Osteocyte (in vitro differentiated cells): ENCODE measurements around the gene PIGT. TPM values are rescaled to one million over a fixed set of nuclear protein-coding genes. Genes with fewer than 3 reads are reported as not detected.

Experiments used
- DNase-seq: peaks from one replicate; pipeline ENCODE4 v3.0.0; 2021; ENCODE audit warnings: mixed read lengths; ENCODE audit not compliant: unreplicated experiment; ENCODE audit errors: extremely low spot score
- H3K27ac Mint-ChIP-seq: one replicate; pipeline ENCODE4 v1.8.0; 2021; ENCODE audit warnings: mild to moderate bottlenecking, mixed read lengths; ENCODE audit not compliant: unreplicated experiment
- H3K27me3 Mint-ChIP-seq: one replicate; pipeline ENCODE4 v1.8.0; 2021; ENCODE audit warnings: mixed read lengths; ENCODE audit not compliant: unreplicated experiment
- H3K36me3 Mint-ChIP-seq: one replicate; pipeline ENCODE4 v1.8.0; 2021; ENCODE audit warnings: mixed read lengths; ENCODE audit not compliant: unreplicated experiment
- H3K4me1 Mint-ChIP-seq: one replicate; pipeline ENCODE4 v1.8.0; 2021; ENCODE audit warnings: mixed read lengths; ENCODE audit not compliant: unreplicated experiment
- H3K4me3 Mint-ChIP-seq: one replicate; pipeline ENCODE4 v1.8.0; 2021; ENCODE audit warnings: mild to moderate bottlenecking, moderate library complexity, mixed read lengths; ENCODE audit not compliant: unreplicated experiment
- H3K9me3 Mint-ChIP-seq: one replicate; pipeline ENCODE4 v1.8.0; 2021; ENCODE audit warnings: mixed read lengths; ENCODE audit not compliant: unreplicated experiment
- total RNA-seq: library from RNA; stranded (reverse); gene quantifications from 2 replicates; pipeline ENCODE4 v1.2.1, GENCODE V29; 2021
- TF ChIP-seq, protein P1 (sequence below): fragments of 200-600 bp; sonication (generic); IDR thresholded peaks from 2 replicates; pipeline ENCODE4 v1.5.0; 2021; ENCODE audit warnings: antibody characterized with exemption, mild to moderate bottlenecking, moderate library complexity

PIGT gene
- total RNA-seq, 1 donor from 2014 or later: 140 TPM

DNA sequence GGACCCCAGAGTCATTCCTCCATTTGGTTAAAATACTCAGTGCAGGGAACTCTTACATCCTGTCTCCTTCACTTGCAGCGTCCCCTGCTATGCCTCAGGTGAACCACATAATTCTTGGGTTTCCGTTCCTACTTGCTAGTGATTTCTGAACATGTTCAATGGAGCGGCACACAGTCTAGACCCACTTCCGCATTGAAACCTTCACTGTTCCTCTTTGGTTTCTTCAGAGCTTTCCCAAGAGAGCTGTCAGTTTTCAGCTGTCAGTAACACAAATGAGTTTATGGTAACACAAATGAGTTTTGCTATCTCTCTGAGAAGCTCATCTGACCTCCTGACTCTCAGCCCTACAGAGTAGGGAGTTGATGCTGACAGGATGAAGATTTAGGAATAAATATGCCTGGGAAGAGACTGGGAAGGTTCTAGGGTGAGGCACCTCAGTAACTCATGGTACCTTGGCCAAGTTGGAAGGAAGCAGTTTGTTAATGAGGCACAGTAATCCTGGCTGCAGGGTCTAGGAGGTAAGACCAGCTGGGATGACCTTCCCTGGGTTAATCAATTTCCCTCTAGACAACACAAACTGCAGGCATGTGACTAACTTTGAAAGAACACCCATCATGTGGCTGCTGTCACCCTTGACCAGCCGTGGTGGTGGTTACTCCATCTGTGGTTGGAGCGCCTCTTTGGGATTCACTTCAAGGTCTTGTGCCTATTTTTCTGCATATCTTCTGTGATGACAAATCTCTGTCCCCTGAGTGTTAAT lies 47.5 kb upstream of the PIGT start:
- DNase-seq: peak; percentile 48
- no peak overlapping the region for H3K4me3 Mint-ChIP-seq
- H3K9me3 Mint-ChIP-seq: no peaks in the 10 kb centered on the region
- peaks cover 18% of the 10 kb centered on the region for H3K4me1 Mint-ChIP-seq
- no peaks in the 10 kb centered on the region for H3K27me3 Mint-ChIP-seq
- peaks cover 20% of the 10 kb centered on the region for H3K36me3 Mint-ChIP-seq
- H3K27ac Mint-ChIP-seq: peak overlapping the region; percentile 23
- TF ChIP-seq, protein P1, sequence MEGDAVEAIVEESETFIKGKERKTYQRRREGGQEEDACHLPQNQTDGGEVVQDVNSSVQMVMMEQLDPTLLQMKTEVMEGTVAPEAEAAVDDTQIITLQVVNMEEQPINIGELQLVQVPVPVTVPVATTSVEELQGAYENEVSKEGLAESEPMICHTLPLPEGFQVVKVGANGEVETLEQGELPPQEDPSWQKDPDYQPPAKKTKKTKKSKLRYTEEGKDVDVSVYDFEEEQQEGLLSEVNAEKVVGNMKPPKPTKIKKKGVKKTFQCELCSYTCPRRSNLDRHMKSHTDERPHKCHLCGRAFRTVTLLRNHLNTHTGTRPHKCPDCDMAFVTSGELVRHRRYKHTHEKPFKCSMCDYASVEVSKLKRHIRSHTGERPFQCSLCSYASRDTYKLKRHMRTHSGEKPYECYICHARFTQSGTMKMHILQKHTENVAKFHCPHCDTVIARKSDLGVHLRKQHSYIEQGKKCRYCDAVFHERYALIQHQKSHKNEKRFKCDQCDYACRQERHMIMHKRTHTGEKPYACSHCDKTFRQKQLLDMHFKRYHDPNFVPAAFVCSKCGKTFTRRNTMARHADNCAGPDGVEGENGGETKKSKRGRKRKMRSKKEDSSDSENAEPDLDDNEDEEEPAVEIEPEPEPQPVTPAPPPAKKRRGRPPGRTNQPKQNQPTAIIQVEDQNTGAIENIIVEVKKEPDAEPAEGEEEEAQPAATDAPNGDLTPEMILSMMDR: no peak

DNA sequence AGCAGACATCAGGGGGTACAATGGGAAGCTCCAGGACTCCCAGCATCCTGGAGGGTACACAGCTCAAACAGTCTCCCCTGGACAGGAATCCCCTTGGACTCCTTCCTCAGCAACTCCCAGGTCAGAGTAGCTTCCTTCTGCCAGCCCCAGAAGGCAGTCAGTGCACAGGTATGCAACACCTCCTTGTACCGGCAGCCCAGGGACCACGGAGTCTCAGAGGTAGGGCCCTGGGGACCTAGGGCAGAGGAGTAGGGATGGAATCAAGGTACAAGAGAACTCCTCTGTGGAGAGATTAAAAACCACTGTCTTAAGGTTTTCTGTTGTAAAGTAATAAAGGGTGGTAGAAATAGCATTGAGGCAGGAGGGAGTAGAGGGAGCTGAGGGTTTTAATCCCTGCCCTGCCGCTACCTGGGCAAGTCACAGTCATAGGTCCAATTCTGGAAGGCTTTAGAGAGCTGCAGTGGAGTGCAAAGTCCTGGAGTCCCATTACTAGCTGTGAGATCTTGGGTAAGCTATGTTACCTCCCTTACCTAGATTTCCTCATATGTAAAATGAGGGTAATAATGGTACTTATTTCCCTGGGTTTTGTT lies 45.3 kb upstream of the PIGT start:
- Mint-ChIP-seq H3K36me3 (peaks cover 20% of the 10 kb centered on the region), H3K4me1 (peaks cover 5% of the 10 kb centered on the region), H3K27ac (no peak overlapping the region), H3K9me3 (no peaks in the 10 kb centered on the region), H3K4me3 (no peak overlapping the region), H3K27me3 (no peaks in the 10 kb centered on the region)
- TF ChIP-seq, protein P1: no peak
- peak; percentile 51 for DNase-seq

DNA sequence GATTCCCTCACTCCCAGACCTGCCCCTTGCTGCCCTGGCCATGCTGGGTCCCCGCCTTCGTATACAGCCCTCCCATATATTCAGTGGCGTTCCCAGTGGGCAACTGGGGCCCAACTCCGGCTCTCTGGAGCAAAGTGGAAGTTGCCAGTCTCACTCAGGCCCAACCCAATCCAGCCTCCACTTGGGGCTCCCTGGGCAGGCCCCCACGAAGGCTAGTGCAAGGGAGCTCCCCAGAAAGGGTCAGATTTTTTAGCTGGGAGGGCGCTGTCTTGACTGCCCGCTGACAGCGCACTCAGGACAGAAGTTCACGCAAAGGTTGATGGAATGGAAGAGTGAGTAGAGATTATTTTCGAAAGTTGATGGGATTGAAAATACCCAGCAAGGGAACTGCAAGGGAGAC lies 43.7 kb upstream of the PIGT start:
- TF ChIP-seq, protein P1: no peak
- peak; percentile 72 for DNase-seq
- H3K36me3 Mint-ChIP-seq: peaks cover 15% of the 10 kb centered on the region
- H3K4me3 Mint-ChIP-seq: no peak overlapping the region
- no peaks in the 10 kb centered on the region for H3K27me3 Mint-ChIP-seq
- H3K4me1 Mint-ChIP-seq: peaks cover 5% of the 10 kb centered on the region
- H3K27ac Mint-ChIP-seq: no peak overlapping the region
- H3K9me3 Mint-ChIP-seq: no peaks in the 10 kb centered on the region

DNA sequence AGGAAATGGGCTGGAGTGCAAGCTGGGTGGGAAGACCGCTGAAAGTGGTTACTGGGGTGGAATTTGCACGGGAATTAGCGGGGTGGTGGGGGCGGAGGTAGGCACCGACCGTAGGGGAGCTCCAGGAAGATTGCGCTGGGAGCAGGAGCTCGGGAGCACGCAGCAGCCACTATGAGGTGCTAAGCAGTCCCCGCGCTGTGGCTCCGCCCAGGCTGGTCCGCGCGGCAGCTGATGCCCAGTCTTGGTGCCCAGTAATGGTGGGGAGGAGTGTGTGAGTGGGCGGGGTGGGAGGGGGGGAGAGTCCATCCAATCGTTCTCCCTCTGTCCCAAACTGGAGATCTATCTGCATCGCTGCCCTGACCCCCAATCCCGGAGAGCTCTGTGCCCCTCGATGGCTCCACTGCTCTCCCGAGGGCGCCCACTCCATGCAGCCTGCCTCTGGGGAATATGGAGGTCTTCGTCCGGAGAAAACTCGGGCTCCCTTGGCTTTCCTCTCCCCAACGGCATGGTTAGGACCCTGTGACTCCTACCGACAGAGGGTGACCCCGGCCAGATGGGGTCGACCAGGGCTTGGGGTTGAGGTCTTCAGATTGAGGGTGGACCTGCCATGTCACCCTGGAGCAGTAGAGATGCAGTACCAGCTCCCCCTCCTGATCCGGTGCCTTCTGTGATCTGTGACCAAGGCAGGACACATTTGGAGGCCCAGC lies 43.1 kb upstream of the PIGT start:
- TF ChIP-seq, protein P1: no peak
- H3K9me3 Mint-ChIP-seq: no peaks in the 10 kb centered on the region
- no peak overlapping the region for H3K4me3 Mint-ChIP-seq
- peaks cover 10% of the 10 kb centered on the region for H3K36me3 Mint-ChIP-seq
- no peaks in the 10 kb centered on the region for H3K27me3 Mint-ChIP-seq
- H3K27ac Mint-ChIP-seq: no peak overlapping the region
- H3K4me1 Mint-ChIP-seq: peaks cover 5% of the 10 kb centered on the region
- peak; percentile 66 for DNase-seq
